ENCODE data around the gene GAPDH.

GRCh38 chr12:6494258-6494743, 40.0 kb upstream of the GAPDH start:
- TF ChIP-seq TEAD4 (IDR thresholded peaks at IDR 0.05) (no peak), USF1 (IDR thresholded peaks at IDR 0.05) (no peak), EP300 (IDR thresholded peaks at IDR 0.05; ENCODE audit: borderline replicate concordance) (no peak), REST (IDR thresholded peaks at IDR 0.05; ENCODE audit: low read depth) (no peak), RAD21 (IDR thresholded peaks at IDR 0.05; ENCODE audit: low read depth) (no peak), CEBPB (IDR thresholded peaks at IDR 0.05) (no peak; the same call in 1 of the 2 replicates), YY1 (IDR thresholded peaks at IDR 0.05; ENCODE audit: low read depth) (no peak), TAF1 (IDR thresholded peaks at IDR 0.05; ENCODE audit: low read depth) (no peak)
